Measurements from ENCODE around the gene PIGS. TPM values are rescaled to one million over a fixed set of nuclear protein-coding genes. Genes with fewer than 3 reads are reported as not detected.
A peak's percentile ranks its signal among the peaks of the same experiment; 100 is the strongest.

Gene PIGS
- total and polyA plus RNA-seq, 2 donors (not counting 3 experiments of a cell fraction or from before 2014, with no cell fraction given) = 71.3 to 110 TPM

GRCh38 chr17:28612936-28613872 is 41.9 kb upstream of the PIGS start:
- Histone ChIP-seq H3K27ac (ENCODE audit: insufficient read depth, low read depth, low read length) (no peak overlapping the region), H3K9ac (replicated peaks; ENCODE audit: extremely low read depth, insufficient read depth, low read length) (no peak overlapping the region), H3K4me2 (ENCODE audit: insufficient read depth, low read length) (no peak overlapping the region), H3K4me1 (ENCODE audit: control insufficient read depth, extremely low read depth, insufficient read depth, low read length) (peaks cover 7% of the 10 kb centered on the region), H3K9me3 (replicated peaks; ENCODE audit: control insufficient read depth, insufficient read depth, low read length) (no peaks in the 10 kb centered on the region), H3K4me3 (replicated peaks in 1 of 3; ENCODE audit: insufficient read depth in 1 of 3, low read depth in 1 of 3, low read length in 3 of 3) (no peak overlapping the region), H3K9me1 (replicated peaks; ENCODE audit: control insufficient read depth, extremely low read depth, insufficient read depth, low read length) (no peaks in the 10 kb centered on the region), H4K20me1 (replicated peaks; ENCODE audit: control insufficient read depth, extremely low read depth, insufficient read depth, low read length) (no peaks in the 10 kb centered on the region), H3K79me2 (ENCODE audit: control insufficient read depth, insufficient read depth, low read length) (no peaks in the 10 kb centered on the region), H3K36me3 (ENCODE audit: control insufficient read depth in 2 of 2, extremely low read depth in 1 of 2, insufficient read depth in 2 of 2, low read length in 2 of 2) (peaks cover 23 to 26% of the 10 kb centered on the region in 2 experiments), H3K27me3 (ENCODE audit: control insufficient read depth in 2 of 2, insufficient read depth in 2 of 2, low read length in 2 of 2) (no peaks in the 10 kb centered on the region), H2AFZ (ENCODE audit: low read depth, low read length) (no peak overlapping the region)
- peak; percentile 63 for FAIRE-seq
- TF ChIP-seq CTCF (IDR thresholded peaks at IDR 0.05; ENCODE audit: extremely low read depth in 1 of 2, insufficient read depth in 1 of 2, low read depth in 1 of 2, low read length in 2 of 2) (peak; percentile 56 to 79), GATA2 (IDR thresholded peaks at IDR 0.05; ENCODE audit: insufficient read depth, insufficient read length, low read depth, low read length) (no peak), POLR2A (IDR thresholded peaks at IDR 0.05; ENCODE audit: low read depth, low read length) (peak; percentile 14)
- BruUV-seq (replicated peaks) = no TSS peak
- intact Hi-C loops (cut with micrococcal nuclease) (loop anchor here (1.0 kb wide), 1 partner anchor 65 kb away; no protein-coding TSS in a partner anchor), dilution Hi-C loops (cut with MboI; ENCODE audit: extremely low pct_ligation_motif_present, low sequenced_read_pairs) (no loop called here)
- ChIA-PET POLR2A (no interaction called here), CTCF (interaction anchor here (0.6 to 4.9 kb wide), 16 partner anchors 9 to 127 kb away, joined by 3 to 64 read pairs (median 5); partner anchors contain the start of genes ALDOC and PIGS)
- DNase-seq (ENCODE audit: low read depth, low spot score) = peak; percentile 43

DNA sequence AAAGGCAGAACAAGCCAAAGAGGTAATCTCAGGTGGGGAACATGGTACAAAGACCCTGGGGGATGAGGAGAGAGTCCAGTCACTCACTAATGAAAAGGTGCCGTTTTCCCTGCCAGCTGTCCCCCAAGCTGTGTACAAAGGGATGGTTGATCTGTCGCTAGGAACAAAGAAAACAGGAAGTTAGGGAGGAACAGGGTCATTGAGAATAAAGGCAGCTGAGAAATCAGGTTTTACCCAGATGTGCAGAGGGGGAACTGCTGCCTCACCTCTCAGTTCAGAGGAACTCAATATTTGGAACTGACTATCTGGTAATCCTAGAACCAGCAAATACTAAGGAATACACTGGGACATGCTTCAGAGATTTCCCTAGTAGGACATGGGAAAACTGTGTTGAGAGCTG is 41.2 kb upstream of the PIGS start:
- no peak overlapping the region for H3K27ac ChIP-seq (ENCODE audit: insufficient read depth, low read depth, low read length)
- intact Hi-C loops (cut with micrococcal nuclease) (no loop called here), dilution Hi-C loops (cut with MboI; ENCODE audit: extremely low pct_ligation_motif_present, low sequenced_read_pairs) (no loop called here)
- no peaks in the 10 kb centered on the region for H4K20me1 ChIP-seq (replicated peaks; ENCODE audit: control insufficient read depth, extremely low read depth, insufficient read depth, low read length)
- TF ChIP-seq, protein P1, sequence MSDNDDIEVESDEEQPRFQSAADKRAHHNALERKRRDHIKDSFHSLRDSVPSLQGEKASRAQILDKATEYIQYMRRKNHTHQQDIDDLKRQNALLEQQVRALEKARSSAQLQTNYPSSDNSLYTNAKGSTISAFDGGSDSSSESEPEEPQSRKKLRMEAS (IDR thresholded peaks at IDR 0.05; ENCODE audit: insufficient read depth, insufficient read length) = no peak
- no peak for TF ChIP-seq MYC (IDR thresholded peaks at IDR 0.05; ENCODE audit: low read depth, low read length)
- no peak for TF ChIP-seq CTCF (IDR thresholded peaks at IDR 0.05; ENCODE audit: extremely low read depth in 1 of 2, insufficient read depth in 1 of 2, low read depth in 1 of 2, low read length in 2 of 2)
- no peak for TF ChIP-seq POLR2AphosphoS5 (IDR thresholded peaks at IDR 0.05; ENCODE audit: insufficient read depth, low read depth, low read length)
- TF ChIP-seq EZH2 (IDR thresholded peaks at IDR 0.05; ENCODE audit: borderline replicate concordance, low read depth, low read length, severe bottlenecking) = no peak
- no peak for TF ChIP-seq JUN (IDR thresholded peaks at IDR 0.05; ENCODE audit: borderline replicate concordance, insufficient read depth, insufficient read length, low read depth)
- no peak for TF ChIP-seq POLR2A (IDR thresholded peaks at IDR 0.05; ENCODE audit: low read depth, low read length)
- TF ChIP-seq FOS (IDR thresholded peaks at IDR 0.05; ENCODE audit: borderline replicate concordance, insufficient read depth, low read length) = no peak
- no peak for TF ChIP-seq GATA2 (IDR thresholded peaks at IDR 0.05; ENCODE audit: insufficient read depth, insufficient read length, low read depth, low read length)
- H3K9ac ChIP-seq (replicated peaks; ENCODE audit: extremely low read depth, insufficient read depth, low read length) = no peak overlapping the region
- no peak overlapping the region for H3K4me2 ChIP-seq (ENCODE audit: insufficient read depth, low read length)
- H3K9me1 ChIP-seq (replicated peaks; ENCODE audit: control insufficient read depth, extremely low read depth, insufficient read depth, low read length) = no peaks in the 10 kb centered on the region
- H3K9me3 ChIP-seq (replicated peaks; ENCODE audit: control insufficient read depth, insufficient read depth, low read length) = no peaks in the 10 kb centered on the region
- H3K27me3 ChIP-seq (ENCODE audit: control insufficient read depth in 2 of 2, insufficient read depth in 2 of 2, low read length in 2 of 2) = no peaks in the 10 kb centered on the region
- no peak for DNase-seq (ENCODE audit: low read depth, low spot score)
- H2AFZ ChIP-seq (ENCODE audit: low read depth, low read length) = no peak overlapping the region
- H3K79me2 ChIP-seq (ENCODE audit: control insufficient read depth, insufficient read depth, low read length) = no peaks in the 10 kb centered on the region
- FAIRE-seq = no peak
- BruUV-seq (replicated peaks) = no TSS peak
- peaks cover 23 to 26% of the 10 kb centered on the region in 2 experiments for H3K36me3 ChIP-seq (ENCODE audit: control insufficient read depth in 2 of 2, extremely low read depth in 1 of 2, insufficient read depth in 2 of 2, low read length in 2 of 2)
- CTCF ChIA-PET = interaction anchor here (0.6 to 4.9 kb wide), 16 partner anchors 9 to 127 kb away, joined by 3 to 64 read pairs (median 5); partner anchors contain the start of genes ALDOC and PIGS
- peaks cover 7% of the 10 kb centered on the region for H3K4me1 ChIP-seq (ENCODE audit: control insufficient read depth, extremely low read depth, insufficient read depth, low read length)
- POLR2A ChIA-PET = no interaction called here
- no peak overlapping the region for H3K4me3 ChIP-seq (replicated peaks in 1 of 3; ENCODE audit: insufficient read depth in 1 of 3, low read depth in 1 of 3, low read length in 3 of 3)

All from endothelial cell of umbilical vein (primary cell).